GM18505 (cell line): Measurements from ENCODE around the gene GRWD1.
"Not testable (repeated sequence)": the region's sequence is repeated elsewhere in the genome, so short reads cannot be mapped to it uniquely, and the experiment has no call there.

Experiments used
- ATAC-seq: cut with Tn5 transposase; IDR thresholded peaks from one replicate; pipeline ENCODE4 v1.9.1; 2021; ENCODE audit not compliant: unreplicated experiment
- POLR2A ChIP-seq: IDR thresholded peaks from 4 replicates; pipeline ENCODE4 v1.6.1; 2011; ENCODE audit warnings: borderline replicate concordance; ENCODE audit not compliant: insufficient read depth, insufficient read length; ENCODE audit errors: extremely low read depth

GRWD1 gene

GRCh38 chr19:48487544-48487943, 41.8 kb downstream of the GRWD1 start:
- TF ChIP-seq POLR2A: no peak
- no peak for ATAC-seq

DNA sequence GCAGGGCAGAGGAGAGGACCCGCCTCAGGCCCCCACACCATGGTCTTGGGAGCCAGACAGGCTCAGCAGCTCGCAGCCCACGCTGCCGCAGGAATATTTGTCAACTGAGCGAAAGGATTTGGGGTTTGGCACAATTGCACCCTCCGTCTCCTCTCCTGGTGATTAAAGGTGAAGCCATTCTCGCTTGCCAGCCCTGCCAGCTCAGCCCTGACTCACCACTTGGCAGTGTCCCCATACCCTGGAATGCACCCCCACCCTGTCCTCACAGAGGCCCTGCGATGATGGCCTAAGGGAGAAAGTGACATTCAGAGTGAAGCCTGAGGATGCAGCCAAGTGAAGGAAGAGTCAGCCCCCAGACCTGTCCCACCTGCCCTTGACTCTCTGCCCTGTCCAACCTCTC, 42.2 kb downstream of the GRWD1 start:
- no peak for TF ChIP-seq POLR2A
- ATAC-seq: no peak

GRCh38 chr19:48488478-48488877, 42.7 kb downstream of the GRWD1 start:
- ATAC-seq: not testable (repeated sequence)

GRCh38 chr19:48489608-48490216, 43.9 kb downstream of the GRWD1 start:
- ATAC-seq: no peak

DNA sequence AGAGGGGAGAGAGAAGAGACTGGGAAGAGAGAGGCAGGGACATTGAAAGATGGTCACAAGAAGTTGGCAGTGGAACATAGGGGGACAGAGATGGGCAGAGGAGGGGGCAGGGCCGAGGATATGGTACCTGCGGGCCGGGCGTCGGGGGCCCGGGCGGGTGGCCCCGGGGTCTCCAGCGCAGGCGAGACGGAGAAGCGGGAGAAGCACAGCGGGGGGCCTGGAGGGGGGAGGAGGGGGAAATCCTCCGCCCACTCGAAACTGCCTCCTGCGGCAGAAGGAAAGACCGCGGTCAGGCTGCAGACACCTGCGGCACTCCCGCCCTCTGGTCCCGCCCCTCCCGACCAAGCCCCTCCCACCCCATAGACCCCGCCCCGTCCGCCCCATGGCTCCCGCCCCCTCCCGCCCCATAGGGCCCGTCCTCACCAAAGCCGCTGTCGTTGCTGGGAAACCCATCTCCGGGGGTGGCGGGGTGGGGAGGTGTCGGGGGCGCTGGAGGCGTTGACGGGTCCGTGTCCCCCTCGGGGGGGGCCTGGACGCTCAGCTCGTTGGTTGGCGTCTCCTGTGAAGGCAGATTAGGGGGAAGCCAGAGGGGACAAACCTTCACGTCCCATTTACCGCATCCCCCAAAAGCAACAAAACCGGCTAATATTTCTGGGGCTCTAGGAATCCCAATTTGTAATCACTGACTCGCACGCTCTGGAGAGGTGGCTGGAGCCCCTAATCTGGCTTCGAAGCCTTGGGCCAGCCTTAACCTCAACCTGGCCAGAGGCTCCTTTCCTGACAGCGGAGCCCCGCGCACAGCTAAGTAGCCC, 45.4 kb downstream of the GRWD1 start:
- no peak for ATAC-seq

More at GRCh38 chr19:48489608-48490216, 43.9 kb downstream of the GRWD1 start:
- no peak for TF ChIP-seq POLR2A

GRCh38 chr19:48491793-48492123, 46.0 kb downstream of the GRWD1 start:
- no peak for TF ChIP-seq POLR2A
- ATAC-seq: no peak

More for the DNA sequence above, 45.4 kb downstream of the GRWD1 start:
- TF ChIP-seq POLR2A: no peak

- peak; percentile 57 for ATAC-seq
- peak; percentile 40 for TF ChIP-seq POLR2A
Measured at GRCh38 chr19:48492925-48493717, 47.3 kb downstream of the GRWD1 start.

DNA sequence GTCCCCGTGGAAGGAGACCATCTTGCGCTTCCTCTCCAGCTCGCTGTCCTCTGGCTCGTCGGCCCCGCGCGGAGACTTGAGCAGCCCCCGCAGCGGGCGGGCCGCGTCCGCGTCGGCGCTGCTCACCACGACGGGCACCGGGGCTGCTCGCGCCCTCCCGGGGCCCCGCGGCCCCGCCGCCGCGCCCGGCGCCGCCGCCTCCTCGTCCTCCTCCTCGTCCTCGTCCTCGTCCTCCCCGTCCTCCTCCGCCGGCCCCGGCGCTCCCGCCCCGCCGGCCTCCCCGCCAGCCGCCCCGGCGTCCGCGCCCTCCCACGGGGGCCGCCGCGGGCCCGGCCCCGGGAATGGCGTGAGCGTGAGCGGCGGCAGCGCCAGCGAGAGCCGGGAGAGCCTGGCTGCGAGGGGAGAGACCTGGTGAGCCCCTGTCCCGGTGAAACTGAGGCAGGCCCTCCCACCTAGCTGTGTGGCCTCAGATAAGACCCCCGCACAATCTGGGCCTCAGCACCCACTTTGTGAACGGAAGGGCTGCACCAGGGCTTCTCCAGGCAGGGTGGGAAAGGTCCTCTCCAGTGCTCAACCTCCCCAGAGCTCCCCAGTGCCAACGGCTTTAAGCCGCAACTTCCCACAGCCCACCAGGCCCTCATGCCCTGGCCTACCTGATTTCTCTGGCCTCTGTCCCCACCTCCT, 48.1 kb downstream of the GRWD1 start:
- peak; percentile 3 for ATAC-seq
- TF ChIP-seq POLR2A: no peak

DNA sequence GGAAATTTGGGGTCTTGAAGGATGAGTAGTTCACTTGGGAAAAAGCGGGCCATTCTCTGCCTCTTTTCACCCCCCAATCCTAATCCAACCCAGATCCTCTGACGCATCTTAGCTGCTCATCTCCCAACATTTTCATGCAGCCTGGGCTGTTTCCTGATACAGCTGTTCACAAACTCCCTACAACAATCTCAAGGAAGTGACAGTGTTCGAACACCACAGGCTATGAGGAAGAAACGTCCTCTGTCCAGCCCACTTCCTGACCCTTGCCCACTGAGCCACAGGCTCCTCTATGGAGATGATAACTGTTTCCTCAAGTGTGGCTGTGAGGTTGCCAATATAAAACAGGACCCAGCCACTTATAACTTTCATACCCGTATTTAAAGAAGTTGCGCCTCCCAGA, 49.6 kb downstream of the GRWD1 start:
- no peak for ATAC-seq
- no peak for TF ChIP-seq POLR2A

GRCh38 chr19:48496959-48497727, 51.4 kb downstream of the GRWD1 start:
- no peak for ATAC-seq
- TF ChIP-seq POLR2A: no peak

GRCh38 chr19:48497728-48498594, 52.2 kb downstream of the GRWD1 start:
- no peak for TF ChIP-seq POLR2A
- ATAC-seq: no peak
